ENCODE data around the gene FPR3.

DNA sequence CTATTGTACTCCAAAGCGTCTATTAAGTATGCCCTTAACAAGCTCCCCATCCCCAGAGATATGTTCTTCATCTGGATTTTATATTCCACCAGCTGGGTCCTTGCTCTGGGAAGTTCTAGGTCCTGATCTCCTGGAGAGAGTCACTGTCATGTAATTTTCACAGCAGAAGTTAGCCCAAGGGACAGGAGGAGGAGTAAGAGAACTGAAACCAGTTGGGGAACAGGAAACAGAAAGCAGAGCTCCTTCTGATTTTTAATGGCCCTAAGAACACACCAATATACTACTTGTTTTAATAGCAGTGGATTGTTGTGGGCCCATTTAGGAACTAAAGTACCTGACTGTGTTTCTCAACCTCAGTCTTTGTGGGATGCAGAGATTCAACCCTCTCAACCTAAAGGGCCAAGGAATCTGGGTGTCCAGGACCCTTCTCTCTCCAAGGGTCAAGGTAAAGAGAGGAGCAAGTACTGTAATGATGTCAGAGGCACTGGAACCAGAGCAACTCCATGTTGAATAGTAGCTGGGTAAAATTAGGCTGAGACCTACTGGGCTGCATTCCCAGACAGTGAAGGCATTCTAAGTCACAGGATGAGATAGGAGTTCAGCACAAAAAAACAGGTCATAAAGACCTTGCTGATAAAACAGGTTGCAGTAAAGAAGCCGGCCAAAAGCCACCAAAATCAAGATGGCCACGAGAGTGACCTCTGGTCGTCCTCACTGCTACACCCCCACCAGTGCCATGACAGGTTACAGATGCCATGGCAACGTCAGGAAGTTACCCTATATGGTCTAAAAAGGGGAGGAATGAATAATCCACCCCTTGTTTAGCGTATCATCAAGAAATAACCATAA is 8.1 kb upstream of the FPR3 start:
- TF ChIP-seq ZNF558 (tag by site-specific recombination; IDR thresholded peaks at IDR 0.05) (no peak), OVOL3 (tag by site-specific recombination; IDR thresholded peaks at IDR 0.05) (no peak), ZNF248 (tag by site-specific recombination; IDR thresholded peaks at IDR 0.05) (no peak), ZSCAN23 (tag by site-specific recombination; IDR thresholded peaks at IDR 0.05) (no peak), ZNF830 (tag by site-specific recombination; IDR thresholded peaks at IDR 0.05; ENCODE audit: low read depth) (no peak), YY1 (tag by site-specific recombination; IDR thresholded peaks at IDR 0.05) (no peak)
- TF ChIP-seq, protein P1, sequence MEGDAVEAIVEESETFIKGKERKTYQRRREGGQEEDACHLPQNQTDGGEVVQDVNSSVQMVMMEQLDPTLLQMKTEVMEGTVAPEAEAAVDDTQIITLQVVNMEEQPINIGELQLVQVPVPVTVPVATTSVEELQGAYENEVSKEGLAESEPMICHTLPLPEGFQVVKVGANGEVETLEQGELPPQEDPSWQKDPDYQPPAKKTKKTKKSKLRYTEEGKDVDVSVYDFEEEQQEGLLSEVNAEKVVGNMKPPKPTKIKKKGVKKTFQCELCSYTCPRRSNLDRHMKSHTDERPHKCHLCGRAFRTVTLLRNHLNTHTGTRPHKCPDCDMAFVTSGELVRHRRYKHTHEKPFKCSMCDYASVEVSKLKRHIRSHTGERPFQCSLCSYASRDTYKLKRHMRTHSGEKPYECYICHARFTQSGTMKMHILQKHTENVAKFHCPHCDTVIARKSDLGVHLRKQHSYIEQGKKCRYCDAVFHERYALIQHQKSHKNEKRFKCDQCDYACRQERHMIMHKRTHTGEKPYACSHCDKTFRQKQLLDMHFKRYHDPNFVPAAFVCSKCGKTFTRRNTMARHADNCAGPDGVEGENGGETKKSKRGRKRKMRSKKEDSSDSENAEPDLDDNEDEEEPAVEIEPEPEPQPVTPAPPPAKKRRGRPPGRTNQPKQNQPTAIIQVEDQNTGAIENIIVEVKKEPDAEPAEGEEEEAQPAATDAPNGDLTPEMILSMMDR (tag by site-specific recombination; IDR thresholded peaks at IDR 0.05): no peak
